ENCODE data around the gene TRIP10.

DNA sequence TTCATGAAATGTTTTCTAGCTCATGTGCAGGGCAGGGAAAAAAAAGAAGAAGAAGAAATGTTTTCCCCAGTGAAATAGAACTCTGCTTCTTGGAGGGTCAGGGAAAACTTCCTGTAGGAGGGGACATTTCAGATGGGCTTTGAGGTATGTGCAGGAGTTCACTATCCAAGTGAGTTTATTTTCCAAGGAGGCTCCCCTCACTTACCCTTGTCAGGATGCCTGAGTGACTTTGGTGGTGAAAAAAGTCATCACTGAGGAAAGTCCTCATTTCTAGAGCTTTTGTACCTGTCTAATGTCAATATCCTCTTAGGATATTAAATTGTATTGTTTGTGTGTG, 18.4 kb upstream of the TRIP10 start:
- TF ChIP-seq ZNF274 (IDR thresholded peaks at IDR 0.05; ENCODE audit: low read depth, low read length), result no peak
- TF ChIP-seq SUZ12 (IDR thresholded peaks at IDR 0.05; ENCODE audit: extremely low read depth, insufficient read depth, insufficient read length), result no peak
